H9 (cell line): ENCODE results near the gene CEP164. TPM values are rescaled to one million over a fixed set of nuclear protein-coding genes. Genes with fewer than 3 reads are reported as not detected.

Source experiments
- DNase-seq: peaks from one replicate; pipeline ENCODE4 v3.0.0-alpha.2; 2017
- H2AFZ ChIP-seq: one replicate; pipeline ENCODE4 v1.6.1; 2013; ENCODE audit warnings: mild to moderate bottlenecking, low read length, control low read depth, moderate library complexity
- H2AK5ac ChIP-seq: 2 replicates; pipeline ENCODE4 v1.6.1; 2013; ENCODE audit warnings: low read length, control low read depth, mixed read lengths; ENCODE audit not compliant: insufficient read length
- H2BK120ac ChIP-seq: one replicate; pipeline ENCODE4 v1.6.1; 2013; ENCODE audit warnings: low read depth, mild to moderate bottlenecking, low read length, control low read depth, inconsistent platforms; ENCODE audit not compliant: poor library complexity, severe bottlenecking
- H2BK12ac ChIP-seq: 2 replicates; pipeline ENCODE4 v1.6.1; 2013; ENCODE audit warnings: low read length, control low read depth, mixed read lengths, low read depth; ENCODE audit not compliant: insufficient read length
- H2BK15ac ChIP-seq: 2 replicates; pipeline ENCODE4 v1.6.1; 2013; ENCODE audit warnings: low read depth, low read length, control low read depth
- H2BK20ac ChIP-seq: one replicate; pipeline ENCODE4 v1.6.1; 2013; ENCODE audit warnings: low read depth, mild to moderate bottlenecking, low read length, control low read depth, inconsistent platforms; ENCODE audit not compliant: poor library complexity, severe bottlenecking
- H2BK5ac ChIP-seq: 2 replicates; pipeline ENCODE4 v1.6.1; 2013; ENCODE audit warnings: low read length, control low read depth, mixed read lengths; ENCODE audit not compliant: insufficient read length
- H3K14ac ChIP-seq: 2 replicates; pipeline ENCODE4 v1.6.1; 2013; ENCODE audit warnings: low read length, control low read depth; ENCODE audit not compliant: insufficient read depth
- H3K18ac ChIP-seq: 2 replicates; pipeline ENCODE4 v1.6.1; 2013; ENCODE audit warnings: low read depth, mild to moderate bottlenecking, mixed read lengths, low read length, control low read depth; ENCODE audit not compliant: insufficient read length
- H3K23ac ChIP-seq: 2 replicates; pipeline ENCODE4 v1.6.1; 2013; ENCODE audit warnings: low read length, control low read depth, mixed read lengths, low read depth; ENCODE audit not compliant: insufficient read length
- H3K23me2 ChIP-seq: 2 replicates; pipeline ENCODE4 v1.6.1; 2013; ENCODE audit warnings: low read depth, mild to moderate bottlenecking, mixed read lengths, low read length, control low read depth; ENCODE audit not compliant: insufficient read length, poor library complexity, severe bottlenecking
- H3K27ac ChIP-seq: 2 replicates; pipeline ENCODE4 v1.5.1; 2013; ENCODE audit warnings: low read length, control low read depth, mixed read lengths, low read depth; ENCODE audit not compliant: insufficient read length
- H3K27me3 ChIP-seq: 2 replicates; pipeline ENCODE4 v1.6.1; 2013; ENCODE audit warnings: low read length, control low read depth, inconsistent platforms; ENCODE audit not compliant: insufficient read depth
- H3K4ac ChIP-seq: 2 replicates; pipeline ENCODE4 v1.6.1; 2013; ENCODE audit warnings: low read depth, mild to moderate bottlenecking, control low read depth, inconsistent platforms, low read length, moderate library complexity
- H3K4me1 ChIP-seq: 2 replicates; pipeline ENCODE4 v1.6.1; 2013; ENCODE audit warnings: low read length, control low read depth, inconsistent platforms; ENCODE audit not compliant: insufficient read depth
- H3K4me2 ChIP-seq: 2 replicates; pipeline ENCODE4 v1.6.1; 2013; ENCODE audit warnings: low read length, control low read depth, mixed read lengths; ENCODE audit not compliant: insufficient read length, insufficient read depth
- H3K56ac ChIP-seq: 2 replicates; pipeline ENCODE4 v1.6.1; 2013; ENCODE audit warnings: low read depth, mild to moderate bottlenecking, mixed read lengths, low read length, control low read depth; ENCODE audit not compliant: insufficient read length
- H3K79me1 ChIP-seq: 2 replicates; pipeline ENCODE4 v1.6.1; 2013; ENCODE audit warnings: low read depth, mild to moderate bottlenecking, moderate library complexity, low read length, control low read depth, inconsistent platforms; ENCODE audit not compliant: insufficient read depth, poor library complexity, severe bottlenecking
- H3K79me2 ChIP-seq: 2 replicates; pipeline ENCODE4 v1.6.1; 2013; ENCODE audit warnings: low read length, control low read depth, inconsistent platforms; ENCODE audit not compliant: insufficient read depth
- H3K9ac ChIP-seq: 2 replicates; pipeline ENCODE4 v1.6.1; 2013; ENCODE audit warnings: low read length, control low read depth, mixed read lengths; ENCODE audit not compliant: insufficient read length; ENCODE audit errors: extremely low read depth
- H3K9me3 ChIP-seq: one replicate; pipeline ENCODE4 v1.6.1; 2013; ENCODE audit warnings: low read depth, low read length, inconsistent platforms; ENCODE audit not compliant: control insufficient read depth
- H3T11ph ChIP-seq: one replicate; pipeline ENCODE4 v1.6.1; 2013; ENCODE audit warnings: mild to moderate bottlenecking, low read length, control low read depth, inconsistent platforms
- H4K20me1 ChIP-seq: one replicate; pipeline ENCODE4 v1.6.1; 2013; ENCODE audit not compliant: control insufficient read depth, insufficient read length, insufficient read depth
- H4K5ac ChIP-seq: 2 replicates; pipeline ENCODE4 v1.6.1; 2013; ENCODE audit warnings: low read depth, mild to moderate bottlenecking, mixed read lengths, low read length, control low read depth; ENCODE audit not compliant: insufficient read length
- H4K8ac ChIP-seq: replicated peaks from 2 replicates; pipeline ENCODE4 v1.6.1; 2013; ENCODE audit warnings: low read length, control low read depth, mixed read lengths, low read depth; ENCODE audit not compliant: insufficient read length
- H4K91ac ChIP-seq: 2 replicates; pipeline ENCODE4 v1.6.1; 2013; ENCODE audit warnings: low read depth, mild to moderate bottlenecking, moderate library complexity, mixed read lengths, low read length, control low read depth; ENCODE audit not compliant: insufficient read length
- H3K27ac Mint-ChIP-seq, 3 experiments: 2 replicates in 2 of 3; 3 replicates in 1 of 3; pipeline ENCODE4 v1.8.0; 2020 to 2021; ENCODE audit warnings: mixed read lengths in 3 of 3, mild to moderate bottlenecking in 1 of 3, moderate library complexity in 1 of 3
- H3K27me3 Mint-ChIP-seq: 2 replicates; pipeline ENCODE4 v1.8.0; 2021; ENCODE audit warnings: low read depth, mild to moderate bottlenecking, moderate library complexity, mixed read lengths
- H3K36me3 Mint-ChIP-seq, 3 experiments: 2 replicates in 2 of 3; 3 replicates in 1 of 3; pipeline ENCODE4 v1.8.0; 2020 to 2021; ENCODE audit warnings: low read depth in 3 of 3, mixed read lengths in 3 of 3; ENCODE audit not compliant: insufficient read depth in 1 of 3
- H3K4me1 Mint-ChIP-seq, 2 experiments: 2 replicates each; pipeline ENCODE4 v1.8.0; 2020; ENCODE audit warnings: mixed read lengths in 2 of 2
- H3K4me3 Mint-ChIP-seq, 2 experiments: 2 replicates in 1 of 2; 3 replicates in 1 of 2; pipeline ENCODE4 v1.8.0; 2020 to 2021; ENCODE audit warnings: mild to moderate bottlenecking in 2 of 2, mixed read lengths in 2 of 2, moderate library complexity in 1 of 2
- H3K9me3 Mint-ChIP-seq, 2 experiments: 2 replicates in 1 of 2; 3 replicates in 1 of 2; pipeline ENCODE4 v1.8.0; 2020; ENCODE audit warnings: mild to moderate bottlenecking in 2 of 2, mixed read lengths in 2 of 2, moderate library complexity in 1 of 2
- WGBS: extraction: QIAGEN DNeasy Blood & Tissue Kit; methylation state at CpG from one replicate; pipeline ENCODE4 v1.1.7; 2013; ENCODE audit warnings: missing lambda C conversion rate, low lambda C conversion rate, mixed read lengths; ENCODE audit not compliant: insufficient read length; ENCODE audit errors: extremely low coverage; 5-methylcytosine and 5-hydroxymethylcytosine counted together
- total RNA-seq: library from RNA; stranded (reverse); gene quantifications from 2 replicates; pipeline ENCODE4 v1.2.1, GENCODE V29; 2021
- TF ChIP-seq, protein P1 (sequence below): fragments of 200-600 bp; sonication (generic); conservative IDR thresholded peaks from 3 replicates; pipeline ENCODE4 v1.8.0; 2021; ENCODE audit warnings: antibody characterized with exemption, mild to moderate bottlenecking

Gene CEP164
- total RNA-seq, 1 experiment from 2014 or later: 24.9 TPM

DNA sequence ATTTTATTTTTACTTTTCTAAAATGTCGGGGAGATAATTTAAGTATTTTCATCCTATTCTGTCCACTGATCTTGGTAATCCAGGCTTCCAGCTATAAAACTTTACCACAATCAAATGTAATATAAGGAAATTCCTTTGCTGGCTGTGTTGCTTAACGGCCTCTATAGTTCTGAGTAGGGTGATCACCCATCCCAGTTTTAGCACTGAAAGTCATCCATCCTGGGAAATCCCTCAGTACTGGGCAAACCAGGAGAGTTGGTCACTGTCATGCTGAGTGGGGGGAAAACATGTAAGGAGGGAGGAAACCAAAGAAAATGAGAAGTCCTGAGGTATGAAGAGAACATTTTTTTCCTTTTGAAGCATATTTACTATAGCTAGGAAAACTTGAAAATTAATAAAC is 49.3 kb upstream of the CEP164 start:
- Mint-ChIP-seq H3K4me3 (no peak overlapping the region), H3K27me3 (no peaks in the 10 kb centered on the region), H3K4me1 (peaks cover 4 to 5% of the 10 kb centered on the region in 2 experiments; a peak in 3 of 4 replicates), H3K9me3 (no peaks in the 10 kb centered on the region), H3K36me3 (peaks cover 16 to 43% (median 43%) of the 10 kb centered on the region in 3 experiments; a peak in 6 of 7 replicates), H3K27ac (peak overlapping the region in 2 of 3 experiments; percentile 25 to 39; a peak in 1 of 7 replicates)
- H4K8ac ChIP-seq: no peak overlapping the region
- no peaks in the 10 kb centered on the region for H3K79me1 ChIP-seq
- no peak overlapping the region for H3K27ac ChIP-seq
- H2AK5ac ChIP-seq: no peak overlapping the region
- no peak overlapping the region for H3T11ph ChIP-seq
- H3K79me2 ChIP-seq: no peaks in the 10 kb centered on the region
- no peak overlapping the region for H2BK5ac ChIP-seq
- H3K56ac ChIP-seq: no peak overlapping the region
- H2BK120ac ChIP-seq: no peak overlapping the region
- no peaks in the 10 kb centered on the region for H4K20me1 ChIP-seq
- H2BK15ac ChIP-seq: no peak overlapping the region
- no peak overlapping the region for H4K5ac ChIP-seq
- H2BK12ac ChIP-seq: no peak overlapping the region
- H3K23me2 ChIP-seq: no peaks in the 10 kb centered on the region
- H4K91ac ChIP-seq: no peak overlapping the region
- no peaks in the 10 kb centered on the region for H3K9me3 ChIP-seq
- H3K23ac ChIP-seq: no peak overlapping the region
- no peak overlapping the region for H2BK20ac ChIP-seq
- WGBS: no CpG with 5 or more reads among the region's 2 CpGs
- TF ChIP-seq, protein P1, sequence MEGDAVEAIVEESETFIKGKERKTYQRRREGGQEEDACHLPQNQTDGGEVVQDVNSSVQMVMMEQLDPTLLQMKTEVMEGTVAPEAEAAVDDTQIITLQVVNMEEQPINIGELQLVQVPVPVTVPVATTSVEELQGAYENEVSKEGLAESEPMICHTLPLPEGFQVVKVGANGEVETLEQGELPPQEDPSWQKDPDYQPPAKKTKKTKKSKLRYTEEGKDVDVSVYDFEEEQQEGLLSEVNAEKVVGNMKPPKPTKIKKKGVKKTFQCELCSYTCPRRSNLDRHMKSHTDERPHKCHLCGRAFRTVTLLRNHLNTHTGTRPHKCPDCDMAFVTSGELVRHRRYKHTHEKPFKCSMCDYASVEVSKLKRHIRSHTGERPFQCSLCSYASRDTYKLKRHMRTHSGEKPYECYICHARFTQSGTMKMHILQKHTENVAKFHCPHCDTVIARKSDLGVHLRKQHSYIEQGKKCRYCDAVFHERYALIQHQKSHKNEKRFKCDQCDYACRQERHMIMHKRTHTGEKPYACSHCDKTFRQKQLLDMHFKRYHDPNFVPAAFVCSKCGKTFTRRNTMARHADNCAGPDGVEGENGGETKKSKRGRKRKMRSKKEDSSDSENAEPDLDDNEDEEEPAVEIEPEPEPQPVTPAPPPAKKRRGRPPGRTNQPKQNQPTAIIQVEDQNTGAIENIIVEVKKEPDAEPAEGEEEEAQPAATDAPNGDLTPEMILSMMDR: no peak
- no peaks in the 10 kb centered on the region for H3K27me3 ChIP-seq
- no peak overlapping the region for H3K9ac ChIP-seq
- H2AFZ ChIP-seq: no peak overlapping the region
- no peak overlapping the region for H3K4ac ChIP-seq
- H3K18ac ChIP-seq: no peak overlapping the region
- no peak for DNase-seq
- H3K4me1 ChIP-seq: no peaks in the 10 kb centered on the region
- no peak overlapping the region for H3K4me2 ChIP-seq
- no peak overlapping the region for H3K14ac ChIP-seq
